C4-2B (cell line): ENCODE measurements around the gene TRIM71.
"Not testable (repeated sequence)": the region's sequence is repeated elsewhere in the genome, so short reads cannot be mapped to it uniquely, and the experiment has no call there.

Experiments used
- H3K27ac ChIP-seq: fragments of 450-650 bp; 2 replicates; pipeline ENCODE4 v1.5.1; 2017
- ZFX ChIP-seq: fragments of 450-650 bp; IDR thresholded peaks from 2 replicates; pipeline ENCODE4 v1.6.1; 2017
- TF ChIP-seq, protein P1 (sequence below): fragments of 450-650 bp; conservative IDR thresholded peaks from 2 replicates; pipeline ENCODE4 v1.5.1; 2017; ENCODE audit warnings: mild to moderate bottlenecking

Gene TRIM71

GRCh38 chr3:32820971-32821685, 3.3 kb downstream of the TRIM71 start:
- no peak for TF ChIP-seq ZFX
- TF ChIP-seq, protein P1, sequence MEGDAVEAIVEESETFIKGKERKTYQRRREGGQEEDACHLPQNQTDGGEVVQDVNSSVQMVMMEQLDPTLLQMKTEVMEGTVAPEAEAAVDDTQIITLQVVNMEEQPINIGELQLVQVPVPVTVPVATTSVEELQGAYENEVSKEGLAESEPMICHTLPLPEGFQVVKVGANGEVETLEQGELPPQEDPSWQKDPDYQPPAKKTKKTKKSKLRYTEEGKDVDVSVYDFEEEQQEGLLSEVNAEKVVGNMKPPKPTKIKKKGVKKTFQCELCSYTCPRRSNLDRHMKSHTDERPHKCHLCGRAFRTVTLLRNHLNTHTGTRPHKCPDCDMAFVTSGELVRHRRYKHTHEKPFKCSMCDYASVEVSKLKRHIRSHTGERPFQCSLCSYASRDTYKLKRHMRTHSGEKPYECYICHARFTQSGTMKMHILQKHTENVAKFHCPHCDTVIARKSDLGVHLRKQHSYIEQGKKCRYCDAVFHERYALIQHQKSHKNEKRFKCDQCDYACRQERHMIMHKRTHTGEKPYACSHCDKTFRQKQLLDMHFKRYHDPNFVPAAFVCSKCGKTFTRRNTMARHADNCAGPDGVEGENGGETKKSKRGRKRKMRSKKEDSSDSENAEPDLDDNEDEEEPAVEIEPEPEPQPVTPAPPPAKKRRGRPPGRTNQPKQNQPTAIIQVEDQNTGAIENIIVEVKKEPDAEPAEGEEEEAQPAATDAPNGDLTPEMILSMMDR: no peak
- H3K27ac ChIP-seq: no peak overlapping the region

- TF ChIP-seq, protein P1: no peak
- no peak for TF ChIP-seq ZFX
Measured at GRCh38 chr3:32821686-32822296, 4.0 kb downstream of the TRIM71 start.

GRCh38 chr3:32822609-32823498, 5.1 kb downstream of the TRIM71 start:
- H3K27ac ChIP-seq: no peak overlapping the region
- no peak for TF ChIP-seq ZFX
- TF ChIP-seq, protein P1: no peak

More at GRCh38 chr3:32821686-32822296, 4.0 kb downstream of the TRIM71 start:
- H3K27ac ChIP-seq: no peak overlapping the region

DNA sequence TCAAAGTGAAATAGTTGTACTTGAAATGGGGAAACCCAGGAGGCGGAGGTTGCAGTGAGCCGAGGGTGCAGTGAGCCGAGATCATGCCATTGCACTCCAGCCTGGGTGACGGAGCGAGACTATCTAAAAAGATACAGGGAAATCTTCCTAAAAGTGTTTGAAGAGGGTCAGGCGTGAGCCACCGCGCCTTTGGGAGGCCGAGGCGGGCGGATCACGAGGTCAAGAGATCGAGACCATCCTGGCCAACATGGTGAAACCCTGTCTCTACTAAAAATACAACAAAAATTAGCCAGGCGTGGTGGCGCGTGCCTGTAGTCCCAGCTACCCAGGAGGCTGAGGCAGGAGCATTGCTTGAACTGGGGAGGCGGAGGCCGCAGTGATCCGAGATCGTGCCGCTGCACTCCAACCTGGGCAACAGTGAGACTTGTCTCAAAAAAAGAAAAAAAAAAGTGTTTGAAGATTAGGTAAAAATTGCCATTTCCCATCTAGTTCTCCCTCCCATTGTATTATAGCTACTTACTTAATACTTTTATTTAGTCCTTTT, 5.9 kb downstream of the TRIM71 start:
- not testable (repeated sequence) for H3K27ac ChIP-seq

- TF ChIP-seq, protein P1: no peak
- no peak for TF ChIP-seq ZFX
- no peak overlapping the region for H3K27ac ChIP-seq
Measured at GRCh38 chr3:32825601-32826375, 8.0 kb downstream of the TRIM71 start.

DNA sequence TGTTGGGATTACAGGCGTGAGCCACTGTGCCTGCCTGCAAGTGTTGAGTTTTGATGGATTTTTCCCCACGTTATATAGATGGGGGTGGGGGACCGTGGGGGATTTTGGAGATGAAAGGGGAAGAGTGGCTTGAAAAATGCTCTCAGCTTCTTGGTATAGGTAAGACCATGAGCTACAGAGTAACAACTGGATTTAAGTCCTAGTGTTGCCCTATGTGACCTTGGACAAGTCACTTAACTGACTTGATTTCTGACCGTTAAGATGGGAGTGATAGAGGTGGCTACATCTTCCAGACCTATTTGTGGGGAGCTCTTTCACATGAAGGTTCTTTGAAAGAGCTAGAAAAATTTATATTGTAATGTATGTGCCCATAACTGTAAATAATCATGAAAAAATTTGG, 13.3 kb downstream of the TRIM71 start:
- H3K27ac ChIP-seq: no peak overlapping the region
- TF ChIP-seq, protein P1: no peak
- TF ChIP-seq ZFX: no peak

- TF ChIP-seq, protein P1: no peak
- TF ChIP-seq ZFX: no peak
- H3K27ac ChIP-seq: no peak overlapping the region
Measured at GRCh38 chr3:32831791-32832190, 14.0 kb downstream of the TRIM71 start.
